Spinal cord (tissue), 10 donors: ENCODE results near the gene CCIN. TPM values are rescaled to one million over a fixed set of nuclear protein-coding genes. Genes with fewer than 3 reads are reported as not detected.

Experiments used
- DNase-seq, 6 donors: peaks; one replicate each; pipeline versions ENCODE4 v3.0.0 to v3.0.0-alpha.2; 2013 to 2015; ENCODE audit warnings: low spot score in 6 of 6, low read depth in 4 of 6
- H3K27ac ChIP-seq: one replicate; pipeline ENCODE4 v1.5.1; 2013; ENCODE audit warnings: low read depth, low read length, control low read depth
- H3K27me3 ChIP-seq: one replicate; pipeline ENCODE4 v1.6.1; 2013; ENCODE audit warnings: low read length; ENCODE audit not compliant: control insufficient read depth, insufficient read depth
- H3K36me3 ChIP-seq: one replicate; pipeline ENCODE4 v1.6.1; 2013; ENCODE audit warnings: low read length; ENCODE audit not compliant: control insufficient read depth, insufficient read depth
- H3K4me1 ChIP-seq: one replicate; pipeline ENCODE4 v1.6.1; 2013; ENCODE audit warnings: low read length; ENCODE audit not compliant: control insufficient read depth, insufficient read depth
- H3K4me3 ChIP-seq: one replicate; pipeline ENCODE4 v1.5.1; 2013; ENCODE audit warnings: low read depth, low read length, control low read depth
- H3K9me3 ChIP-seq: one replicate; pipeline ENCODE4 v1.6.1; 2013; ENCODE audit warnings: low read length; ENCODE audit not compliant: control insufficient read depth, insufficient read depth
- WGBS: methylation state at CpG from one replicate; pipeline ENCODE4 v1.1.5; 2013; ENCODE audit warnings: missing lambda C conversion rate; ENCODE audit not compliant: insufficient coverage; 5-methylcytosine and 5-hydroxymethylcytosine counted together
- polyA plus RNA-seq, 2 donors: library from polyadenylated mRNA; unstranded; fragments of 120-200 nt; gene quantifications; one replicate each; pipeline ENCODE4 v1.2.1, GENCODE V29; 2013; ENCODE audit not compliant: insufficient read length in 2 of 2
- total RNA-seq, 2 donors: library from RNA; depleted of rRNA in 1 of 2; stranded (reverse); fragments of 120-200 nt in 1 of 2; fragments of >200 nt in 1 of 2; gene quantifications; one replicate each; pipeline versions ENCODE4 v1.2.3 to v1.2.4, GENCODE V29; 2013 to 2014
- donor health status: healthy.

The CCIN gene
- total and polyA plus RNA-seq, 4 donors: 0.35 to 0.50 (median 0.40) TPM

DNA sequence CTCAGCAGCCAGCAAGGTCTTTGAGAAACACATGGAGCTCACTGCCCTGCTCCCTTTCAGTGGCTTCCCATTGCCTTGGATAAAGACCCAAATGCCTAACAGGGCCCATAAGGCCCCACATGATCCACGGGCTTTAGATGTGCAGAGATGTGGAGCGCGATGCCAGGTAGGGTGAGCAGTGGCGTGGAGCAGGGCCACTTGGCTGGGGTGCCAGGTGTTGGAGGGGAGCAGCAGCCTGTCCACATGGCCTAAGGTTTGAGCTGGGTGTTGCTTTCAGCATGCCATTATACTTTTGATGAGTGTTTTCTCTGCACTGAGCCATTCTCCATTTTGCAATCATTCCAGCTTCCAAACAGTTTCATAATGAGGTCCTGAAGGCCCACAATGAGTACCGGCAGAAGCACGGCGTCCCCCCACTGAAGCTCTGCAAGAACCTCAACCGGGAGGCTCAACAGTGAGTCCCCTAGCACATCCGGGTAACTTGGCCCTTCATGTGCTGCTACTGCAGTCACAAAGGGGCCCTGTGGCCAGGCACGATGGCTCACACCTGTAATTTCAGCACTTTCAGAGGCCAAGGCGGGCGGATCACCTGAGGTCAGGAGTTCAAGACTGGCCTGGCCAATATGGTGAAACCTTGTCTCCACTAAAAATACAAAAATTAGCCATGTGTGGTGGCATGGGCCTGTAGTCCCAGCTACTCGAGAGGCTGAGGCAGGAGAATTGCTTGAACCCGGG is 21.6 kb upstream of the CCIN start:
- Histone ChIP-seq H3K9me3 (peaks cover 3% of the 10 kb centered on the region), H3K36me3 (peaks cover 40% of the 10 kb centered on the region), H3K4me3 (no peak overlapping the region), H3K27me3 (no peaks in the 10 kb centered on the region), H3K27ac (no peak overlapping the region), H3K4me1 (peaks cover 45% of the 10 kb centered on the region)
- WGBS: 97% methylated on average over 13 of the region's 14 CpGs
- DNase-seq: no peak

DNA sequence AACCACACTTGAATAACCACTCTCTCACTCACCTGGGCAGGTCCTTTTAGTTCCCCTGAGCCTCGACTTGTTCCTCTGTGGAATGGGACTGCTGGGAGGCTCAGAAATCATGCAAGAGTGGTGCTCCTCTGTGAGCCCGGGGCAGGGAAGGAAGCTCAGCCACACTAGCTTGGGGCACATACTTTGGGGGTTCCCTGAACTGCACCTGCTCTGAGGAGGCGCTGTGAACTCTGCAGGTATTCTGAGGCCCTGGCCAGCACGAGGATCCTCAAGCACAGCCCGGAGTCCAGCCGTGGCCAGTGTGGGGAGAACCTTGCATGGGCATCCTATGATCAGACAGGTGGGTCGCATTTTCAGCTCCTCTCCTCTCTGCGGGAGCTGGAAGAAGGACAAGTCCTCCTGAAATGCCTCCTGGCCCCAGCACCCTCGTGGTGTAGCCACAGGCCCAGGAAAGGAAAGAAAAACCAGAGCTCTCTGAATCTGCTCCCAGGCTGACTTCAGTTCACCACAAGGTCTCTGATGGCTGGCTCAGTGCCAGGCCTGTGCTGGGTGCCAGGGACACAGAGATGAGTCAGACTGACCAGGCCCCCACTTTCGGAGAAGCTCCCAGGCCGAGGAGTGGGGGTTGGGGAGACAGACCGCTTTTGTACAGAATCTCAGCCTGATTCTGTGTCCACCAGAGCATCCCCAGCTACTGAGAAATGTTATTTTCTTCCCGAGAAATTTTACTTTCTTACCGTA is 20.7 kb upstream of the CCIN start:
- Histone ChIP-seq H3K36me3 (peaks cover 40% of the 10 kb centered on the region), H3K4me3 (no peak overlapping the region), H3K9me3 (peaks cover 3% of the 10 kb centered on the region), H3K27ac (peak overlapping the region; percentile 90), H3K27me3 (no peaks in the 10 kb centered on the region), H3K4me1 (peaks cover 36% of the 10 kb centered on the region)
- 65% methylated on average over 9 of the region's 14 CpGs for WGBS
- peak in 5 of 6 donors; percentile 62 to 92 (median 78) for DNase-seq

DNA sequence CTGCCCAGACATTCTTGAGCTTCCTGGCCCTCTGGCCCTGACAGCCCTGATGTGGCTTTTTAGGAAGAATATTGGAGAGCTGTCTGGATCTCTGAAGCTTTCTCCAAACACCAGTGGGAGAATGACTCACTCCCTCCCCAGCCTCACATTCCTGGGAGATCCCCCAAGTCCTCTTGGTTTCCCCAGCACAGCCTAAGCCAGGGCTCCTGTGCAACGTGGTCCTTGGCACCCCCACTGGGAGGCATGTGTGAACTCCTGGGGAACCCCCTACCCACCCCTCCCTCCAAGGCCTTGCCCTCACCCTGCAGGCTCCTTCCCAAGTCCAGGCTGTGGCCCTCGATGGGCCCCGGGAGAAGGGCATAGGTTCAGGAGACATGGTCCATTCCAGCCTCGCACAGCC is 20.0 kb upstream of the CCIN start:
- H3K27me3 ChIP-seq: no peaks in the 10 kb centered on the region
- DNase-seq: peak in 1 of 6 donors; percentile 35
- H3K27ac ChIP-seq: peak overlapping the region; percentile 60
- no peak overlapping the region for H3K4me3 ChIP-seq
- WGBS: 78% methylated on average over 3 of the region's 4 CpGs
- peaks cover 3% of the 10 kb centered on the region for H3K9me3 ChIP-seq
- peaks cover 40% of the 10 kb centered on the region for H3K36me3 ChIP-seq
- H3K4me1 ChIP-seq: peaks cover 32% of the 10 kb centered on the region

DNA sequence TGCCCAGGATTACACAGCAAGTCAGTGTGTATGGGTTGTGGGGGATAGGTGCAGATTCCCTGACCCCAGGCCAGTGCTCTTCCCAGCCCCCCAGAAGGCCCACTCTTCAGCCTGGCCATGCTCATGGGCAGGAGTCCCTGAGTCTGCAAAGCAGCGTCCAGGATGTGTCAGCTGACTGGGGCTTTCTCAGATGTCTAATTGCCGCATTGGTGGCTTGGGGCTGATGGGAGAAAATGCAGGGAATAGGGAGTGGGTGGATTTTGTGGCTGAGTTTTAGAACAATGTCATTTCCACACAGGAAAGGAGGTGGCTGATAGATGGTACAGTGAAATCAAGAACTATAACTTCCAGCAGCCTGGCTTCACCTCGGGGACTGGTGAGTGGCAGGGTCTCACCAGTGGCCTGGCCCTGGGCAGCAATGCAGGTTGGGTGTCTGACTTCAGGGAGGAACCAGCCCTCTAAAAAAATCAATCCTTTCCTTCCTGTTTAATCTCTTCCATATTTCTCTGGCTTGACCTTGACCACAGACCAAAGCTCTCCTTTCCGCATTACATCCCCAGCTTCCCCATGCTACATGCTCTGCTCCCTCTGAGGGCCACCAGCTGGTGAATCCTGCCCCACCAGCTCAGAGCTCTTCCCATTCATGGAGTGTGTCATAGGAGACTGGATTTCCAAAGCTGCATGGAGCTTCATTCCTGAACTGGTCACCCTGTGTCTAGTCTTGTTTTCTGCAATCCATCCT is 18.4 kb upstream of the CCIN start:
- Histone ChIP-seq H3K27ac (no peak overlapping the region), H3K4me1 (peaks cover 42% of the 10 kb centered on the region)
- DNase-seq: no peak

DNA sequence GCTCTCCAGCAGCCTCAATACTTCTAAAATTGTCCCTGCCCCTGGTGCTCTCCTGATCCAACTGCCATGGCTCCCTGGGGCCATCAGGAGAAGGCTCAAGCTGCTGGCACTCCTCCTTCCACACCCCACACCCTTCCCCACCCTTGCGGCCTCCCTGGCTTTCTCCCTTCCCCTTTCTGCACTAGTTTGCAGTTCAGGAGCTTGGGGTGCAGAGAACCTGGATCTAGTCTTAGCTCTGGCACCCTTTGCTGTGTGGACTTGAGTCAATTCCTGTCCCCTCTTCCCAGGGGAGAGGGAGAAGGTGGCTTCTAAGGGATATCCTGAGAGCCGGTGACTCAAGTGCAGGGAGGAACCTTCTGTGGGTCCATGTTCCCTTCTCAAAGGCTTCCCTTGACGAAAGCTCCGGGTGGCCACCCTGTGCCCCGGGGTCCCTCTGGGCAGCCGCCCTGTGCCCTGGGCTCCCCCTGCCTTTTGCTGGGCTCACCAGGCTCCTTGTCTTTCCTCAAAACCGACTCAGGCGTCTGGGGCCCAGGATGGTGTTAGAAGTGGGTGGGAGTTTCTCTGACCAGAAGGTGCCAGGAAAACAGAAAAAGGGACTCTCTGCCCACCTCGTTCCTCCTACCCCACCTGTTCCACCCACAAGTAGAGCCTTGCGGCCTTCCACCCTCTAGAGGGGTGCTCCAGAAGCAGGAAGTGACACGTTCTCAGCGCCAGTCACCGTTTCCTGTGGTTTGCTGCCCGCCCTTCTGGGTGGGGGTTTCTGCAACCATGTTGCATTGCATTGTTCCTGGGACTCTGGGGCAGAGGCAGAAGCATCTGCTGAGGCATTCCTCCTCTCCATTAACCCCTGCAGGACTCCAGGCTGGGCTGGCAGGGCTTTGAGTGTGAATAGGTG is 17.6 kb upstream of the CCIN start:
- no peaks in the 10 kb centered on the region for H3K27me3 ChIP-seq
- no peaks in the 10 kb centered on the region for H3K9me3 ChIP-seq
- DNase-seq: no peak
- 83% methylated on average over 9 of the region's 14 CpGs for WGBS
- no peak overlapping the region for H3K27ac ChIP-seq
- H3K36me3 ChIP-seq: peaks cover 34% of the 10 kb centered on the region
- peaks cover 42% of the 10 kb centered on the region for H3K4me1 ChIP-seq
- H3K4me3 ChIP-seq: no peak overlapping the region

More for the DNA sequence above, 18.4 kb upstream of the CCIN start:
- Histone ChIP-seq H3K27me3 (no peaks in the 10 kb centered on the region), H3K9me3 (peaks cover 3% of the 10 kb centered on the region), H3K4me3 (no peak overlapping the region), H3K36me3 (peaks cover 34% of the 10 kb centered on the region)
- 77% methylated on average over 4 of the region's 4 CpGs for WGBS

DNA sequence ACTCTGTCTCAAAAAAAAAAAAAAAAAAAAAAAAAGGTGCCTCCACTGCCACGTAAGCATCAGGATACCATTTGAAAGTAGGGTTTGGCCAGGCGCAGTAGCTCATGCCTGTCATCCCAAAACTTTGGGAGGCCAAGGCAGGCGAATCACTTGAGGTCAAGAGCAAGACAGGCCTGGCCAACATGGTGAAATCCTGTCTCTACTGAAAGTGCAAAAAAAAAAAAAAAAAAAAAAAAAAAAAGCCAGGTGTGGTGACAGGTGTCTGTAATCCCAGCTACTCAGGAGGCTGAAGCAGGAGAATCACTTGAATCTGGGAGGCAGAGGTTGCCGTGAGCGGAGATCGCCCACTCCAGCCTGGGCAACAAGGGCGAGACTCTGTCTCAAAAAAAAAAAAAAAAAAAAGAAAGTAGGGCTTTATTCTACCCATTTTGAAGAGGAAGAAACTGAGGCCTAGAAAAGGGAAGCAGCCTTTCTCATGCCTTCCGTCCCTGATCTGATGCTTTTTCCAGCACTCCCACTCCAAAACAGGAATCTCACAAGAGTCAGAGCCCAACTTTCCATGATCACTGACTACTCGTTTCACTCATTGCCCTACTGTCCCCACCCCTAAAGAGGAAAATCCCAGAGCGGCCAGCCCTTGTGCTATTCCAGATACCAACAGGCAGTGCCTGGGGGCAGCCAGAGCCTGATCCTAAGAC is 16.3 kb upstream of the CCIN start:
- peaks cover 36% of the 10 kb centered on the region for H3K4me1 ChIP-seq

DNA sequence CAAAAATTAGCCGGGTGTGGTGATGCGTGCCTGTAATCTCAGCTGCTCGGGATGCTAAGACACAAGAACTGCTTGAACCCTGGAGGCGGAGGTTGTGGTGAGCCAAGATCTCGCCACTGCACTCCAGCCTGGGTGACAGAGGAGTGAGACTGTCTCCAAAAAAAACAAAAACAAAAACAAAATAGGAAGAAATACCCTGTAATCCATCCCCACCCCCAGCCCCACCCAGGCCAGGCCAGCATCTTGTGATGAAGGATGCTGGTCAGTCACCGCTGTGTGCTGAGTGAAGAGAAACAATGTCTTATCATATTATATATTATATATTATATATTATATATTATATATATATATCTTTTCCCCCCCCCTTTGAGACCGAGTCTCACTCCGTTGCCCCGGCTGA is 15.4 kb upstream of the CCIN start:
- Histone ChIP-seq H3K4me3 (no peak overlapping the region), H3K9me3 (no peaks in the 10 kb centered on the region), H3K36me3 (peaks cover 25% of the 10 kb centered on the region), H3K4me1 (peaks cover 27% of the 10 kb centered on the region), H3K27me3 (no peaks in the 10 kb centered on the region), H3K27ac (peak overlapping the region; percentile 83)
- WGBS: 100% methylated on average over 2 of the region's 9 CpGs
- DNase-seq: no peak

More for the DNA sequence above, 16.3 kb upstream of the CCIN start:
- no peak overlapping the region for H3K27ac ChIP-seq
- 98% methylated on average over 8 of the region's 10 CpGs for WGBS
- H3K9me3 ChIP-seq: no peaks in the 10 kb centered on the region
- H3K4me3 ChIP-seq: no peak overlapping the region
- no peaks in the 10 kb centered on the region for H3K27me3 ChIP-seq
- H3K36me3 ChIP-seq: peaks cover 31% of the 10 kb centered on the region
- DNase-seq: no peak

DNA sequence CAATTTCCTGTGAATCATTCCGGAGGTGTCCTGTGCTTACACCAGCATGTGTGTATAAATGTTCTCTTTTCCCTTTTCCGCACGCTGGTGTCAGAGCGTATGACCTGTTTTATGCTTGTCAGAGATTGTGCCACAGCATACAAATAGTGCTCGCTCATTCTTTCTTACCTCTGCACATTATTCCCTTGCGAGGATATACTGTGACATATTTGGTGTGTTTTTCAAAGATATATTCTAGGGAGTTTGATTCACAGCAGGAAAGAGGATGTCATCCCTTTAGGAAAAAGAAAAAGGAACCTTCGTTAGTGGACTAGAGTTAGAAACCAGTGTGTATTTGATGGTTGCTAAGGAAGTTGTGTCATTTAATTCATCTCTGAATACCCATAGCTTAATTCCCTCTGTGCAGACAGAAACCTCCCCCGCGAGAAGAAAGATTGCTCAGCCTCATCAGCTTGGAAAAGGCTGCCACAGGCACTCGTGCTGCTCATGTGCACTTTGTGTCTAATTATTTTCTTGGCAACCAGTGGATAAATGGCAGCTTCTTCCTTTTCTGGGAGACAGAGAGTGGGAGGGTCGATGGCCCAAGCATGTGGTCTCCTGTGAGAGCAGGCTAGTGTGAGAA is 14.7 kb upstream of the CCIN start:
- H3K27ac ChIP-seq: peak overlapping the region; percentile 83
- H3K4me3 ChIP-seq: no peak overlapping the region
- no peaks in the 10 kb centered on the region for H3K9me3 ChIP-seq
- whole genome bisulfite sequencing: 7% methylated on average over 3 of the region's 11 CpGs
- peak in 2 of 6 donors; percentile 77 to 90 for DNase-seq
- peaks cover 22% of the 10 kb centered on the region for H3K36me3 ChIP-seq
- H3K4me1 ChIP-seq: peaks cover 20% of the 10 kb centered on the region
- no peaks in the 10 kb centered on the region for H3K27me3 ChIP-seq
